Large intestine (tissue), 3 donors: Measurements from ENCODE around the gene ZSWIM3. TPM values are rescaled to one million over a fixed set of nuclear protein-coding genes. Genes with fewer than 3 reads are reported as not detected.

ENCODE experiments used
- DNase-seq, 2 donors: peaks; one replicate each; pipeline versions ENCODE4 v3.0.0 to v3.0.0-alpha.2; 2013
- H3K27ac ChIP-seq: one replicate; pipeline ENCODE4 v1.5.1; 2013; ENCODE audit warnings: low read length
- H3K27me3 ChIP-seq: 2 replicates; pipeline ENCODE4 v1.6.1; 2013; ENCODE audit warnings: low read length; ENCODE audit not compliant: control insufficient read depth, insufficient read depth
- H3K36me3 ChIP-seq: 2 replicates; pipeline ENCODE4 v1.6.1; 2013; ENCODE audit warnings: low read length; ENCODE audit not compliant: control insufficient read depth, insufficient read depth
- H3K4me1 ChIP-seq: one replicate; pipeline ENCODE4 v1.6.1; 2013; ENCODE audit warnings: low read length; ENCODE audit not compliant: control insufficient read depth, insufficient read depth
- H3K4me3 ChIP-seq: one replicate; pipeline ENCODE4 v1.5.1; 2013; ENCODE audit warnings: low read length
- H3K9me3 ChIP-seq: one replicate; pipeline ENCODE4 v1.6.1; 2013; ENCODE audit warnings: mild to moderate bottlenecking, low read depth, low read length, moderate library complexity; ENCODE audit not compliant: control insufficient read depth
- WGBS: methylation state at CpG from one replicate; pipeline ENCODE4 v1.1.5; 2013; ENCODE audit warnings: low lambda C conversion rate; ENCODE audit not compliant: insufficient coverage; 5-methylcytosine and 5-hydroxymethylcytosine counted together
- polyA plus RNA-seq: library from polyadenylated mRNA; unstranded; fragments of 120-200 nt; gene quantifications from one replicate; pipeline ENCODE4 v1.2.1, GENCODE V29; 2013

Gene ZSWIM3
- polyA plus RNA-seq, 1 donor = 6.5 TPM

DNA sequence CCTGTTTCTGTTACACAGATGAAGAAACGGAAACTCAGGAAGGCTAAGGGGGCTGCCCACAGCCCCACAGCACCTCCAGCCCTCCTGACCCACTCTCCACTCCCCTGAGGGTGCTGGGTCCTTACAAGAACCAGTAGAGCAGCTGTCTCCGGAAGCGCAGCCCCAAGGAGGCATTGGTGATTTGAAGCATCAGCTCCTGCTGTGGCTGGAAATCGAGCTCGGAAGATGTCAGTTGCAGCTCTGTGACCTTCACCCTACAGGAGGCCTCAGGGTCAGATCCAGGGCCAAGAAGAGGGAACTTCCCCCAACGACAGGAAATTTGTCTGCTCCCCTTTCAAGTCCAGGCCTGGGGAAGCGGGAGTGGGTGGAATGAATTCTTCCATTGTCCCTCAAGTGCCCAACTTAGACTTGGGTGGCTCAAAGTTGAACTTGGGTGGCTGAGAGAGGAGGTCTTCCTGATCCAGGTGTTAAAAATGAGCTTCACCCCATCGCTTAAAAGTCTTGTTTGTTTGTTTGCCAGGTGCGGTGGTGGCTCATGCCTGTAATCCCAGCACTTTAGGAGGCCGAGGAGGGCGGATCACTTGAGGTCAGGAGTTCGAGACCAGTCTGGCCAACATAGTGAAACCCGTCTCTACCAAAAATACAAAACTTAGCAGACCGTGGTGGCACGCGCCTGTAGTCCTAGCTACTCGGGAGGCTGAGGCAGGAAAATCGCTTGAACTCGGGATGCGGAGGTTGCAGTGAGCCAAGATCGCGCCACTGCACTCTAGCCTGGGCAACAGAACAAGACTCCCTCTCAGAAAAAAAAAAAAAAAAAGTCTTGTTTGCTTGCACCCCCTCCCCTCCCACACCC is 52.6 kb downstream of the ZSWIM3 start:
- no peak overlapping the region for H3K4me3 ChIP-seq
- peak overlapping the region; percentile 12 for H3K27ac ChIP-seq
- no peaks in the 10 kb centered on the region for H3K27me3 ChIP-seq
- H3K9me3 ChIP-seq = peaks cover 4% of the 10 kb centered on the region
- H3K36me3 ChIP-seq = peaks cover 9% of the 10 kb centered on the region
- no CpG with 5 or more reads among the region's 22 CpGs for WGBS
- peaks cover 21% of the 10 kb centered on the region for H3K4me1 ChIP-seq
- DNase-seq = no peak

DNA sequence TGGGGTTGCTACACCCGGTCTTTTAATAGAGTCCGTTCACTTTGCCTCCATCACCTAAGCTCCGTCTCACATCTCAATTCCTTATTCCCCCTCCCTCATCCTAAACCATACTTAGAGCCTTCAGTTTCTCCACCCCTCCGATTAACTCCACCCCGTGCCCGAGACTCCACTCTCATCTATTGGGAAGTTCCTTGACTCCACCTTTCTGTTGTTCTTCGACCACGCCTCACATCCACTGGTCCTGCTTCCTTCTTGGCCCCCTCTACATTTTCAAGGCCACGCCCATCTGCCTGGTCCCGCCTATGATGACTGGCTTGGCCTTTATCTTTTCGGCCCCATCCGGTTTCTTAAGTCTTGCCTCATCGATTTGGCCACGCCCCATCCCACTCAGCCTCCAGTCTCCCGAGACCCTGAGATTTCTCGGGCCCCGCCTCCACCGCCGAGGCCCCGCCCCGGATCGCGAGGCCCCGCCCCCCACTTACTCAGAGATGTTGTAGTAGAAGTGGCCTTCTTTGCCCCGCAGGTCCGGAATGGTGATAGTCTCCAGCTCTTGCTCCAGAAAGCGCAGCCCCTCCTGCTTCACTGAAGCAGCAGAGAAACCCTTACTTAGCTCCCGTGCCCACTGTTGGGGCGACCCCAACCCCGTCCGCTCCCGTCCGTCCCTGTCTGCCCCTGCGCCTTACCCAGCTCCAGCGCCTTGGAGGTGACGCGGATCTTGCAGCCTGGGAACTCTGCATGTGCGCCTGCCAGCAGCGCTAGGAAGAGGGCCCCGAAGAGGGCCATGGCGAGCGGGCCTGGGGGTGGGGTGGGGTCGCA is 53.5 kb downstream of the ZSWIM3 start:
- Histone ChIP-seq H3K27ac (peak overlapping the region; percentile 43), H3K36me3 (peaks cover 9% of the 10 kb centered on the region), H3K27me3 (no peaks in the 10 kb centered on the region), H3K9me3 (peaks cover 4% of the 10 kb centered on the region), H3K4me3 (peak overlapping the region; percentile 51), H3K4me1 (peaks cover 21% of the 10 kb centered on the region)
- 12% methylated on average over 6 of the region's 43 CpGs for WGBS
- DNase-seq = peak; percentile 97 to 99

DNA sequence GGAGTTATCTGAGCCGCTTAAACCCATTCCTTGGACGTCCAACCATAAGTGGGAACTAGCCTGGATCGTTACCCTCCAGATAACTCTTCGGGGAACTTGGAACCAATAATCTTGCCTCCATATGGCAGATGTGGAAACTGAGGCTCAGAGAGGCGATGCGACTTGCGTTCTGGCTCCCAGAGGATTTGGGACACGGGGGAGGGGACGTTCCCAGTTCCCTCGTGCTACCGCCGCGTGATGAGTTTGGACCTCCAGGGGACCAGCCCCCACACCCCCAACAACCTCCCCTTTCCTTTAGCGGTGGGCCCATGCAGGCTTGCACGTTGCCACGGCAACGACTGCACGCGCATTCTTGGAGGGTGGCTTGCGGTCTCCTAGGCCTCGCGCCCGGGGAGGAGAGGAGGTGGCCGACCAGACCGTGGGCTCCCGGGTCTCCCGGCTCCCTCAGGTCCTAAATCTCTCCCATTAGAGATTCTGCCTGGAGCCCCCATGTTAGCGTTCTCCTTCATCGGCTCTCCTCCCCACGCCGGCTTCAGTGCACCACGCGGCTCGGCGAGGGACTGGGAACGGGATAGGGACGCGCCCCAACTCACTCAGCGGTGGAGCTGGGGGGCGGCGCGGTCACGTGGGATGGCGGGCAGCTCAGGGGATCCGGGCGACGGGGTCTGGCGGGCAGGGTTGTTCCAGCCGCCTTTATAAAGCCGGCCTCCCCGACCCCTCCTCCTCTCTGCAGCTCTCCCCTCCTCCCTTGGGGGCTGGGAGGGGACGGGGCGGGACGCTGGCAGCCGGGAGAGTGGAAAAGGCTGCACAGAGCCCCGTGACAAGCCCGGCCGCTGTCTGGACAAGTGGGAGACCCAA is 54.3 kb downstream of the ZSWIM3 start, which contains the start of gene PLTP:
PLTP (minus strand) TSS at position 670 of the 858 bp plus-strand sequence. CDS start 703 bp downstream, outside the sequence.
- peaks cover 4% of the 10 kb centered on the region for H3K9me3 ChIP-seq
- DNase-seq = peak in 1 of 2 donors; percentile 59
- H3K27ac ChIP-seq = peak within 1 kb of the TSS; percentile 43
- no peaks in the 10 kb centered on the region for H3K27me3 ChIP-seq
- H3K36me3 ChIP-seq = peaks cover 6% of the 10 kb centered on the region
- peak within 1 kb of the TSS; percentile 51 for H3K4me3 ChIP-seq
- H3K4me1 ChIP-seq = peaks cover 21% of the 10 kb centered on the region
- WGBS = no CpG with 5 or more reads among the region's 58 CpGs

DNA sequence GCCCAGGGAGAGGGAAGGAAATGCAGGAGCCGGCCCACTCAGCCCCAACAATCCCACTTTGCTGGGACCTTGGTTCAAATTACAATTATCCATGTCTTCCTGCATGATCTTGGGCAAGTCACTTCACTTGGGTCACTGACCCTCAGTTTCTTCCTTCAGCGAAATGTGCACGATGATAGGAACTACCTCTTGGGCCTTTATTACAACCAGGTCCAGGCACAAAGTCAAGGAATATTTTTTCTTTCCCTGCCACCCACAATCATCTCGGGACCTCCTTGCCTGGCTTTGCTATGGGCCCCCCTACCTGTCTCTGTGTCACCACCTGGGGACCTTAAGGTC is 54.9 kb downstream of the ZSWIM3 start:
- Histone ChIP-seq H3K4me1 (peaks cover 21% of the 10 kb centered on the region), H3K36me3 (peaks cover 5% of the 10 kb centered on the region), H3K9me3 (peaks cover 4% of the 10 kb centered on the region), H3K27ac (no peak overlapping the region), H3K4me3 (peak overlapping the region; percentile 51), H3K27me3 (no peaks in the 10 kb centered on the region)
- no CpG with 5 or more reads among the region's 4 CpGs for WGBS
- DNase-seq = no peak

DNA sequence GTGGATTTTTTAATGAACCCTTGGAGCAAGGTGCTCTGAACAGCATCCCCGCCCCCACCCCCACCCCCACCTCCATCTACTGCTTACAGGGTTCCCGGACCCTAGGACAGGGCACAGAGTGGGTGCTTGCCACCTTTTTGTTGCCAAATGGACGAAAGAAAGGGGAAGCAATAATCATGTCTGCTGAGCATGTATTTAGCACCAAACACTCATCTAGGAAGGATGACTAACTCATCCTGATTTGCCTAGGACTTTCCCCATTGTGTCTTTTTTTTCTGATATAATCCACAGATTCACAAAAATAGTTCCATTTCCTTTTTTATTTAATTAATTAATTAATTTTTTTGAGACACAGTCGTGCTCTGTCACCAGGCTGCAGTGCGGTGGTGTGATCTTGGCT is 55.7 kb downstream of the ZSWIM3 start:
- DNase-seq = no peak
- no peak overlapping the region for H3K27ac ChIP-seq
- peaks cover 26% of the 10 kb centered on the region for H3K4me1 ChIP-seq
- H3K36me3 ChIP-seq = no peaks in the 10 kb centered on the region
- H3K9me3 ChIP-seq = peaks cover 4% of the 10 kb centered on the region
- H3K27me3 ChIP-seq = no peaks in the 10 kb centered on the region
- WGBS = 75% methylated on average over 1 of the region's 5 CpGs
- H3K4me3 ChIP-seq = no peak overlapping the region

DNA sequence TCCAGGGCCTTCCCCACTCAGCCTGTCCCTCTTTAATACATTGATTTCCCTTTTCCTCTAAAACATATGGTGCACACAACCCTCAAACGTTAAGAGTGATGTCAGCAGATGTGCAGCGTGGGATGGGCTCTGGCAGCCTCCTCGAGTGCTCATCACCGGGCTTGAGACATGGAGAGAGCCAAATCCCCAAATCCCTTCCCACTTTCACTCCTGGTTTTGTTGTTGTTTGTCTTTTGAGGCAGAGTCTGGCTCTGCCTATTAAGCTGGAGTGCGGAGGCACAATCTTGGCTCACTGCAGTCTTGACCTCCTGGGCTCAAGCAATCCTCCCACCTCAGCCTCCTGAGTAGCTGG is 60.4 kb downstream of the ZSWIM3 start:
- Histone ChIP-seq H3K27me3 (no peaks in the 10 kb centered on the region), H3K36me3 (no peaks in the 10 kb centered on the region), H3K27ac (peak overlapping the region; percentile 63), H3K4me1 (peaks cover 16% of the 10 kb centered on the region), H3K9me3 (no peaks in the 10 kb centered on the region), H3K4me3 (no peak overlapping the region)
- WGBS = no CpG with 5 or more reads among the region's 5 CpGs
- DNase-seq = peak in 1 of 2 donors; percentile 37

DNA sequence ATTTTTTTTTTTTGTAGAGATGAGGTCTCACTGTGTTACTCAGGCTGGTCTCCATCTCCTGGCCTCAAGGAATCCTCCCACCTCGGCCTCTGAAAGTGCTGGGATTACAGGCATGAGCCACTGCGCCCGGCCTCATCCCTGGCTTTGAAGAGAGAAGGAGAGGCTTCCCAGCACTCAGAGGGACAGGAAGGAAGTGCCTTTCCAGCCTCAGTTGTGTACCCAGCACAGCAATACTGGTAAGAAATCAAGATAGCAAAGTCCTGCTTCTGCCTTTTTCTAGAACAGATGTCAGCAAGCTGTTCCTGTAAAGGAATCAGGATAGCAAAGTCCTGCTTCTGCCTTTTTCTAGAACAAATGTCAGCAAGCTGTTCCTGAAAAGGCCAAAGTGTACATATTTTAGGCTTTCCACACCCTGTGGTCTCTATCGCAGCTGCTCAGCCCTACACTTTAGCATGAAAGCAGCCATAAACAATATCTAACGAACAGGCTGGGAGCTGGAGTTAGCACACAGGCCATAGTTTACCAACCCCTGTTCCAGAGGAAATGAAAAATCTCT is 60.8 kb downstream of the ZSWIM3 start:
- Histone ChIP-seq H3K4me3 (no peak overlapping the region), H3K9me3 (no peaks in the 10 kb centered on the region), H3K36me3 (no peaks in the 10 kb centered on the region), H3K4me1 (peaks cover 16% of the 10 kb centered on the region), H3K27me3 (no peaks in the 10 kb centered on the region), H3K27ac (peak overlapping the region; percentile 63)
- WGBS = no CpG with 5 or more reads among the region's 5 CpGs
- DNase-seq = peak; percentile 78 to 92

DNA sequence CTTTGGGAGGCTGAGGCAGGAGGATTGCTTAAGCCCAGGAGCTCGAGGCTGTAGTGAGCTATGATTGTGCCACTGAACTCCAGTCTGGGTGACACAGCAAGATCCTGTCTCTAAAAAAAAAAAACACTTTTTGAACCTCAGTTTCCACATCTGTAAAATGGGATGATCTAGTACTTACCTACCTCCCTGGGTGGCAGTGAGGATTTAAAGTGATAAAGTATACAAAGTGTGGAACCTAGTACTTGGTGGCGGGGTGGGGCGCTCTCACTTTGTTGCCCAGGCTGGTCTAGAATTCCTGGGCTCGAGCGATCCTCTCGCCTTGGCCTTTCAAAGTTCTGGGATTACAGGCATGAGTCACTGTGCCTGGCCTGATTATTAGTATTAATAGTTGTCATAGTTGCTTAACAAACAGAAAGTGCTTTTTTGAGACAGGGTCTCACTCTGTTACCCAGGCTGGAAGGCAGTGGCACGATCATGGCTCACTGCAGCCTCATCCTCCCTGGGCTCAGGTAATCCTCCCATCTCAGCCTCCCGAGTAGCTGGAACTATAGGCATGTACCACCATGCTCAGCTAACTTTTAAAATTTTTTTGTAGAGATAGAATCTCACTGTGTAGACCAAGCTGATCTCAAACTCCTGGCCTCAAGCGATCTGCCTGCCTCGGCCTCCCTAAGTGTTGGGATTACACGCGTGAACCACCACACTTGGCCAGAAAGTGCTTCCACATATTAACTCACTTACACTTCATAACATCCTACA is 61.5 kb downstream of the ZSWIM3 start:
- no peak overlapping the region for H3K4me3 ChIP-seq

DNA sequence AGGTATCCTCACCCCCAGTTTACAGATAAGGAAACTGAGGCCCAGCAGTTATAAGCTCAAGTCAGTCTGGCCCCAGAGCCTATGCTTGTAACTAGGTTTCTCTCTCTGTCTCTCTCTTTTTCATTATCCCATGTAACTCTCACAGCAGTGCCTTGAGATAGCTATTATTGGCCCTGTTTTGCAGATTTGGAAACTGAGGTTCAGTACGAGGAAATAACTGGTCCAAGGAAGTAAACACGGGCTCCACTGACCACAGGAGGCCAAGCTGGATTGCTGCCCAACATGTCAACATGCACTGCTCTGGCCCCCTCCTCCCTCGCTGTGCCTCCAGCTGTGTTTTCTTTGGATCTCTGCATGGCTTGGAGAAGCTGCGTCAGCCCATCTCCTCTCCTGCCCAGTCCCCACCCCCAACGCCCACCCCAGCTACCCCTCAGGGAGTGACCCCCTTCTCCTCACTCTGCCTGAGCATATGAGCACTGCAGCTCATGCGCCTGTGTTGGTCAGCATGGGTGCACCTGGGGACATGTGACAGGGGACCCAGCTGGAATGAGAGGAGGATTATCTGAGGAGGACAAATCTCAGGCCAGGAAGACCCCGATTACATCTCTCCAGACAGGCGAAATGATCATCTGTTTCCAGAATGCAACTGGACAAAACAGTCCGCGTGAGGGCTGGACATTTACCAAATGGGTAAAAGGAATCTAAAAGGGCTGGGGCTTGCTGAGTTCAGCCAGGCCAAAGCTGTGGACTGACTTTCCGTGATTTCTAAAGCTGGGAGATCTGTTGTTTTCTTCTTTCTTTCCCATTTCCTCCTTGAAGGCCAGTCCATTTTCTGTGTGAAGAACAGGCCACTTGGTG is 62.4 kb downstream of the ZSWIM3 start:
- no peaks in the 10 kb centered on the region for H3K9me3 ChIP-seq
- H3K4me3 ChIP-seq = no peak overlapping the region
- H3K4me1 ChIP-seq = peaks cover 12% of the 10 kb centered on the region
- H3K27me3 ChIP-seq = no peaks in the 10 kb centered on the region
- DNase-seq = peak in 1 of 2 donors; percentile 45
- H3K27ac ChIP-seq = peak overlapping the region; percentile 52
- no CpG with 5 or more reads among the region's 11 CpGs for WGBS
- no peaks in the 10 kb centered on the region for H3K36me3 ChIP-seq

More for the DNA sequence above, 61.5 kb downstream of the ZSWIM3 start:
- H3K9me3 ChIP-seq = no peaks in the 10 kb centered on the region
- no peaks in the 10 kb centered on the region for H3K36me3 ChIP-seq
- DNase-seq = no peak
- no CpG with 5 or more reads among the region's 12 CpGs for WGBS
- peak overlapping the region; percentile 63 for H3K27ac ChIP-seq
- peaks cover 16% of the 10 kb centered on the region for H3K4me1 ChIP-seq
- no peaks in the 10 kb centered on the region for H3K27me3 ChIP-seq
